Lower leg skin (tissue), 3 donors: Measurements from ENCODE around the gene LMTK3.

Source experiments
- POLR2A ChIP-seq, 2 donors: fragments of 450-650 bp; IDR thresholded peaks; one replicate each; pipeline ENCODE4 v1.6.1; 2016 to 2017; ENCODE audit warnings: antibody characterized with exemption in 2 of 2, mild to moderate bottlenecking in 1 of 2, moderate library complexity in 1 of 2
- TF ChIP-seq, protein P1 (sequence below), 3 donors: fragments of 450-650 bp; IDR thresholded peaks; one replicate each; pipeline ENCODE4 v1.5.1; 2016; ENCODE audit warnings: antibody characterized with exemption in 3 of 3, mild to moderate bottlenecking in 3 of 3, moderate library complexity in 2 of 3

DNA sequence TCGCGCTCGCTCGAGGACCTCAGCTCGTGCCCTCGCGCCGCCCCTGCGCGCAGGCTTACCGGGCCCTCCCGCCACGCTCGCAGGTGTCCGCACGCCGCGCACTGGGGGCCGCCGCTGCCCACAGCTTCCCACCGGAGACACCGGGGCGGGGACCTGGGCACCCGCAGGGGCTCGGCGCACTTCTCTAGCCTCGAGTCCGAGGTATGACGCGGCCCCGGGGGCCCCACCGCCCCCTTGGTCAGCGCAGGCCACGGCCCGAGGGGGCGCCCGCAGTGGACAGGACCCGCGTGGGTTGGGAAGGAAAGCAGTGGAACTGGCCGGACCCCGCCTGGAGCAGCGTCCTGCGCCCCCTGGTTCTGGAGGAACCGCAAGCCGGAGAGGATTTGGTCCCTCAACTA lies 67.9 kb downstream of the LMTK3 start:
- TF ChIP-seq, protein P1, sequence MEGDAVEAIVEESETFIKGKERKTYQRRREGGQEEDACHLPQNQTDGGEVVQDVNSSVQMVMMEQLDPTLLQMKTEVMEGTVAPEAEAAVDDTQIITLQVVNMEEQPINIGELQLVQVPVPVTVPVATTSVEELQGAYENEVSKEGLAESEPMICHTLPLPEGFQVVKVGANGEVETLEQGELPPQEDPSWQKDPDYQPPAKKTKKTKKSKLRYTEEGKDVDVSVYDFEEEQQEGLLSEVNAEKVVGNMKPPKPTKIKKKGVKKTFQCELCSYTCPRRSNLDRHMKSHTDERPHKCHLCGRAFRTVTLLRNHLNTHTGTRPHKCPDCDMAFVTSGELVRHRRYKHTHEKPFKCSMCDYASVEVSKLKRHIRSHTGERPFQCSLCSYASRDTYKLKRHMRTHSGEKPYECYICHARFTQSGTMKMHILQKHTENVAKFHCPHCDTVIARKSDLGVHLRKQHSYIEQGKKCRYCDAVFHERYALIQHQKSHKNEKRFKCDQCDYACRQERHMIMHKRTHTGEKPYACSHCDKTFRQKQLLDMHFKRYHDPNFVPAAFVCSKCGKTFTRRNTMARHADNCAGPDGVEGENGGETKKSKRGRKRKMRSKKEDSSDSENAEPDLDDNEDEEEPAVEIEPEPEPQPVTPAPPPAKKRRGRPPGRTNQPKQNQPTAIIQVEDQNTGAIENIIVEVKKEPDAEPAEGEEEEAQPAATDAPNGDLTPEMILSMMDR (IDR thresholded peaks at IDR 0.05) = no peak
- no peak for TF ChIP-seq POLR2A (IDR thresholded peaks at IDR 0.05)
